Breast epithelium (tissue), 3 donors: ENCODE measurements around the gene LTB4R2.

Source experiments
- CTCF ChIP-seq, 3 donors: fragments of 450-650 bp; IDR thresholded peaks; one replicate each; pipeline ENCODE4 v1.5.1; 2016 to 2017; ENCODE audit warnings: antibody characterized with exemption in 3 of 3, mild to moderate bottlenecking in 3 of 3, moderate library complexity in 3 of 3
- POLR2A ChIP-seq: fragments of 450-650 bp; IDR thresholded peaks from one replicate; pipeline ENCODE4 v1.6.1; 2016; ENCODE audit warnings: antibody characterized with exemption, mild to moderate bottlenecking, moderate library complexity
- POLR2AphosphoS5 ChIP-seq, 3 donors: sonication (generic); formaldehyde crosslinking; IDR thresholded peaks; one replicate each; pipeline ENCODE4 v1.6.1; 2017; ENCODE audit warnings: antibody characterized with exemption in 3 of 3

GRCh38 chr14:24329736-24330135, 19.8 kb downstream of the LTB4R2 start:
- TF ChIP-seq POLR2AphosphoS5 (IDR thresholded peaks at IDR 0.05) (no peak), CTCF (IDR thresholded peaks at IDR 0.05) (no peak), POLR2A (no peak)
